ENCODE results near the gene PDCD6IP. TPM values are rescaled to one million over a fixed set of nuclear protein-coding genes. Genes with fewer than 3 reads are reported as not detected.

Gene PDCD6IP
- total and polyA plus RNA-seq, 5 donors = 31.5 to 141 (median 128) TPM

DNA sequence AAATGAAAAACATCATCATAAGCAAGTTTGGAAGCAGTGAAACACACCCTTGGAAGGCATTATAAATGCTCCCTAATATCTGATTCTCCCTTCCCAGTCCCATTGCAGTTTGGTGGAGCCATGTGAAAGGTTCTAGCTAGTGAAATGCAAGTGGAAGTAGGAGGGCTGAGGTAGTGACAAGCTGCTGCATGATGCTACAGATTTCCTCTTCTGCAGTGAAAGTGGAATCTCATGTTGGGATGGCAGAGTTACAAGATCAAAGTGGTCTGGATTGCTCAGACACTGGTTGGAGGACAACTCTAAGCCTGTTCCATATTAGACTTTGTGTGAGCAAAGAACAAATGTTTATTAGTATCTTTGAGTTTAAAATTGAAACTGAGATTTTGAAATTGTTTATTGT, 3.3 kb upstream of the PDCD6IP start:
- Histone ChIP-seq H3K4me1 (ENCODE audit: control insufficient read depth, insufficient read depth, low read length) (peaks cover 3% of the 10 kb centered on the region), H3K27ac (ENCODE audit: low read length) (no peak overlapping the region), H3K27me3 (ENCODE audit: control insufficient read depth, insufficient read depth) (no peaks in the 10 kb centered on the region), H3K4me3 (ENCODE audit: low read length) (no peak overlapping the region), H3K9me3 (ENCODE audit: control insufficient read depth, low read length) (no peaks in the 10 kb centered on the region)
- ATAC-seq (no peak), DNase-seq (no peak)
- intact Hi-C loops (cut with DNase I) = no loop called here

DNA sequence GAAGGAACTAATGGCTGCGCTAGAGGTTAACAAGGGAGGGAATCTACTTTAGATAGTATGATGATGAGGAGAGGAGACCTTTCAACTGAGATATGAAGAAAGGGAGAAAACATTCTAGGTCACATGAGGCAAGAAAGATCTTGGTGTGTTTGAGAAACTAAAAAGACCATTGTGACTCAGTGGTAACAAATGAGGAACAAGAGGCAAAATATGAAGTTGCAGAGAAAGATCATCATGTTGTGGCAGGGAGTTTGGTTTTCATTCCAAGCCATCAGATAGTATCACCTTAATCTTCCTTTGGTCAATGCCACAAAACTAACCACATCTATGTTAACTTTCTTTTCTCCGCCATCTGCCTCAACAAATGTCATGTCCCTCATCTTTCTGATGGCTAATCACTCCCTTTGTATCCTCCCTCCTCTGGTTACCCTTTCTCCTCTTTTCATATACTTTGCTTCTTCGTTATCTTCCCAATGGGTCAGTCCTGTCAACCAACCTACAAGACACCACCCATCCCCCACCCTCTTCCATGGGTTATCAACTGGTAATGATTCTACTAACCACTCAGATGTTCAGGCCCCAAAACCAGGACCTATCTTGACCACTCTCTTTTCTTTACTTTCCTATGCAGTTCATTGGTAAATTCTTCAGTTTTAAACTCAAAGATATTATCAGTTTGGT, 2.4 kb upstream of the PDCD6IP start:
- no peak for DNase-seq
- WGBS = 95% methylated on average over 3 of the region's 3 CpGs
- intact Hi-C loops (cut with DNase I) = no loop called here

DNA sequence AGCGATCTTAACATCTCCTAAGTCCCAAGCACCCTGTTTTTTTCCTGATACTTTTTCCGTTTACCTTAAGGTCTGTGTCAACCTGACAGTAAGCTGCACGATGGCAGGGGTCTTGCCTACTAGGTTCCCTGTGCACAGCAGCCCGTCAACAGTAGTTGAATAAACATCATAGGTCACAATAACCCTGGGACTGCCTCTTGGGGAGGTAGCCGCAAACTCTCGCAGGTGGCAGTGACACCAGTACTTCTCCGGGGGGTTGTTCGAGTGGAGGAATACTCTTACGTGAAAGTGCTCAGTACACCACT, 365 bp upstream of the PDCD6IP start:
- no peaks in the 10 kb centered on the region for H3K9me3 ChIP-seq (ENCODE audit: control insufficient read depth, low read length)
- no peak for ATAC-seq
- WGBS = under 1% methylated on average over 9 of the region's 9 CpGs
- intact Hi-C loops (cut with DNase I) = no loop called here
- peak overlapping the region; percentile 91 for H3K4me3 ChIP-seq (ENCODE audit: low read length)
- H3K4me1 ChIP-seq (ENCODE audit: control insufficient read depth, insufficient read depth, low read length) = peaks cover 5% of the 10 kb centered on the region
- peak overlapping the region; percentile 82 for H3K27ac ChIP-seq (ENCODE audit: low read length)
- DNase-seq = no peak
- H3K27me3 ChIP-seq (ENCODE audit: control insufficient read depth, insufficient read depth) = no peaks in the 10 kb centered on the region

More for the DNA sequence above, 2.4 kb upstream of the PDCD6IP start:
- Histone ChIP-seq H3K27ac (ENCODE audit: low read length) (no peak overlapping the region), H3K4me1 (ENCODE audit: control insufficient read depth, insufficient read depth, low read length) (peaks cover 5% of the 10 kb centered on the region), H3K4me3 (ENCODE audit: low read length) (no peak overlapping the region), H3K27me3 (ENCODE audit: control insufficient read depth, insufficient read depth) (no peaks in the 10 kb centered on the region), H3K9me3 (ENCODE audit: control insufficient read depth, low read length) (no peaks in the 10 kb centered on the region)
- no peak for ATAC-seq

DNA sequence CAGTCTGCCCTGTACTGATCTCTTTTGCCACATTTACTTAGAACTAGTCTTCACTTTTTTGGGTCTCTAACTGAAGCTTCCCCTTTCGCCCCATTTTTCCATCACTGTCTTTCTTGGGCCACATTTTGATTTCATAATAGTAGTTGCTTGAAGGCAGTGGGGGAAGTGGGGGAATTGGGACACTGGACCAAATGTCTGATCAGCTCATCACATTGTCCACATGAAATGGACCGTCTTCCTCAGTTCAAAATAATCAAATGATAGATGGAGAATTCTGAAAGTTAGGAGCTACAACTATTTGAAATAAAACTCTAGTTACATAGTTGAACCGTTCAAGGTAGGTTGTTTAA, 747 bp downstream of the PDCD6IP start:
- WGBS = 14% methylated on average over 3 of the region's 3 CpGs
- H3K4me3 ChIP-seq (ENCODE audit: low read length) = peak overlapping the region; percentile 91
- ATAC-seq = no peak
- no peak for DNase-seq
- intact Hi-C loops (cut with DNase I) = no loop called here
- H3K27me3 ChIP-seq (ENCODE audit: control insufficient read depth, insufficient read depth) = no peaks in the 10 kb centered on the region
- peak overlapping the region; percentile 99 for H3K27ac ChIP-seq (ENCODE audit: low read length)
- H3K9me3 ChIP-seq (ENCODE audit: control insufficient read depth, low read length) = no peaks in the 10 kb centered on the region
- H3K4me1 ChIP-seq (ENCODE audit: control insufficient read depth, insufficient read depth, low read length) = peaks cover 5% of the 10 kb centered on the region

DNA sequence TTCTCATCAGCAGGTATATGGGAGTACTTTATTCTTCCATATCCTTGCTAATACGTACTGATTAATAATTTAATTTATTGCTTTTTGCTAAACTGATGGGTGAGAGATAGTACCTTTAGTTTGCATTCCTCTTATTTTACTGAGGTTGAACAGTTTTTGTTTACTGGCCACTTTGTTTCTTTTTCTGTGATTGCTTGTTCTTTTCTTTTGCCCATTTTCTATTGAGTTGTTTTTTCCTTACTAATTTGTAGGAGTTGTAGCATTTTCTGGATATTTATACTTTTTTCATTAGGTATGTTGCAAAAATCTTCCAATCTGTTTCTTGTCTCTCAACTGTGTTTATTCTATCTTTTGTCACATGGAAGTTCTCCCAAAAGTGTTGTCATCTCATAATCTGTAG, 4.8 kb downstream of the PDCD6IP start:
- 96% methylated on average over 1 of the region's 1 CpG for WGBS
- intact Hi-C loops (cut with DNase I) = no loop called here
- Histone ChIP-seq H3K4me1 (ENCODE audit: control insufficient read depth, insufficient read depth, low read length) (peaks cover 8% of the 10 kb centered on the region), H3K4me3 (ENCODE audit: low read length) (no peak overlapping the region), H3K9me3 (ENCODE audit: control insufficient read depth, low read length) (no peaks in the 10 kb centered on the region), H3K27ac (ENCODE audit: low read length) (no peak overlapping the region), H3K27me3 (ENCODE audit: control insufficient read depth, insufficient read depth) (no peaks in the 10 kb centered on the region)
- ATAC-seq (no peak), DNase-seq (no peak)

DNA sequence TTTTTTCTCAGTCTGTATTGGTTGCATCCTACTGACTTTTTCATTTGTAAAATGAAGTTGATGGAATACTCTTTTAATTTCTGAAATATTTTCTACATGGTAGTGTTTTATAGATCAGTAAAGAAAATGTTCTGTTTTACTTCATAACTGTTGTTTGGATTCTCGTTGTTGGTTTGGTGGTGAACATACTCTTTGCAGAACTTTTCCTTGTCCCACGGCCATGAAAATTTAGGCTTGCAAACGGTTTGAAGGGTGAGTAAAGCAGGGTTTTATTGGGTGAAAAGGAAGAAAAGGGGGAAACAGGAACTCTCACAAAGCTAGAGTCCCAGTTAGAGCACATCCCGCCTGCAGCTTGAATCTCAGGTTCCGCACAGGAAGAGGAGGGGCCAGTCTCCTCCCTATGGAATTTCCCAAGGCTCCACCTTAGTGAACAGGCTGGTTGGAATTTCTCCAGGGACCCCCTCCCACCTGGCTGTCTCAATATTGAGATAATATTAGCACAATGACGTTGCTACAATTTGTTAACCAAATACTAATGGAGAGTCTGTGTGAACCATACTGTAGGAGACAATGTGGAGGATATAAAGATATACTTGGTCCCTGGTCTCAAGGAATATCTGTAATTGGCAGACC, 5.6 kb downstream of the PDCD6IP start:
- intact Hi-C loops (cut with DNase I) = no loop called here
- no peaks in the 10 kb centered on the region for H3K27me3 ChIP-seq (ENCODE audit: control insufficient read depth, insufficient read depth)
- no peak overlapping the region for H3K4me3 ChIP-seq (ENCODE audit: low read length)
- ATAC-seq (no peak), DNase-seq (no peak)
- WGBS = 87% methylated on average over 6 of the region's 6 CpGs
- H3K9me3 ChIP-seq (ENCODE audit: control insufficient read depth, low read length) = no peaks in the 10 kb centered on the region
- H3K4me1 ChIP-seq (ENCODE audit: control insufficient read depth, insufficient read depth, low read length) = peaks cover 8% of the 10 kb centered on the region
- H3K27ac ChIP-seq (ENCODE audit: low read length) = no peak overlapping the region

DNA sequence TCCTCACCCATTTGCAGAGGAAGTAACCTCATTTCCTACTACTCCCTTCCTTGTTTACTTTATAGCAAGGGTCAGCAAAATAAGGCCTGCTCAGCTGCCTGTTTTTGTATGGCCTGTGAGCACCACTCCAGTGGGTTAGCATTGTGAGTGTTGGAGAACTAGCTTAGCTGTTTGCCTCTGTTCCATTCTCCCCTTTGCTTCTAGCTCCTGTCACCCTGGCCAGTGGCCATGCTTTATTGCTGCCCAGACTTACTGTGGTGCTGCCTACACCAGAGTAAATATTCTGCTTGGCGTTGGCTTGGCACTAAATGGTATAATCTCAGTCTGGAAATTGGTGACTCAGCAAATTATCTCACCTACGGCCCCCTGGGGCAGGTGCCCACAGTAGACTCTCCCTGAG, 8.8 kb downstream of the PDCD6IP start:
- intact Hi-C loops (cut with DNase I) = no loop called here
- 58% methylated on average over 2 of the region's 2 CpGs for WGBS
- H3K9me3 ChIP-seq (ENCODE audit: control insufficient read depth, low read length) = no peaks in the 10 kb centered on the region
- H3K27ac ChIP-seq (ENCODE audit: low read length) = peak overlapping the region; percentile 3
- H3K27me3 ChIP-seq (ENCODE audit: control insufficient read depth, insufficient read depth) = no peaks in the 10 kb centered on the region
- DNase-seq (peak in 1 of 3 donors; percentile 65), ATAC-seq (peak; percentile 72 to 80)
- peaks cover 10% of the 10 kb centered on the region for H3K4me1 ChIP-seq (ENCODE audit: control insufficient read depth, insufficient read depth, low read length)
- no peak overlapping the region for H3K4me3 ChIP-seq (ENCODE audit: low read length)

DNA sequence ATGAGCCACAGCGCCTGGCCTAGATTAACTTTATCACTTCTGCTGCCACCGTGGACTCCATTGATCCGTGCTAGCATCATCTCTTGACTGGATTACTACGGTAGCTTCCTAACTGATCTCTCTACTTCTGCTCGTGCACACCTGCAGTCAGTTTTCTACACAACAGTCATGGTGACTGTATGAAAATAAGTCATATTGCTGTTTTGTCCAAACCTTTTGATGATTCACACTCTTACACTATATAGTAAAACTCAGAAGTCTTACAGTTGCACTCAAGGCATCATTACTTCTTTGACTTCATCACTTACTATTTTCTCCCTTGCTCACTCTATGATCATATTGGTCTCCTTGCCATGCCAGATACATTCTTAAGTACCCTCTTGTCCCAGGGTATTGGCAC, 10.1 kb downstream of the PDCD6IP start:
- Histone ChIP-seq H3K4me1 (ENCODE audit: control insufficient read depth, insufficient read depth, low read length) (peaks cover 10% of the 10 kb centered on the region), H3K27ac (ENCODE audit: low read length) (no peak overlapping the region), H3K27me3 (ENCODE audit: control insufficient read depth, insufficient read depth) (no peaks in the 10 kb centered on the region), H3K4me3 (ENCODE audit: low read length) (no peak overlapping the region), H3K9me3 (ENCODE audit: control insufficient read depth, low read length) (no peaks in the 10 kb centered on the region)
- no peak for DNase-seq
- intact Hi-C loops (cut with DNase I) = no loop called here
- 84% methylated on average over 5 of the region's 5 CpGs for WGBS
- ATAC-seq = no peak

DNA sequence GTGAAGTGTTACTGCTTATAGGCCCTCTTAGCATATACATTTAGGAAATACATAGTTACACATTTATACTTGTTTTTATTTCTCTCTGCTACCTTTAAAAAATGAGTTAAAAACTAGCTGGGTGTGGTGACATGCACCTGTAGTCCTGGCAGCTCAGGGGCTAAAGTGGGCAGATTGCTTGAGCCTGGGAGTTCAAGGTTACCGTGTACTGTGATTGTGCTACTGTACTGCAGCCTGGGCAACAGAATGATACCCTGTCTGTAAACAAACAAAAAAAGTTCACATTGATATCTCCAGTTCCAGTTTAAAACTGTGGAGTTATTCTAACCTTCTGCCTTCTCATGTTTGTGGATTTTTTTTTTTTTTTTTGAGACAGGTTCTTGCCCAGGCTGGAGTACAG, 12.1 kb downstream of the PDCD6IP start:
- no peak overlapping the region for H3K27ac ChIP-seq (ENCODE audit: low read length)
- ATAC-seq = peak; percentile 22 to 56
- intact Hi-C loops (cut with DNase I) = no loop called here
- no peak for DNase-seq
- peaks cover 10% of the 10 kb centered on the region for H3K4me1 ChIP-seq (ENCODE audit: control insufficient read depth, insufficient read depth, low read length)
- 67% methylated on average over 1 of the region's 1 CpG for WGBS
- H3K27me3 ChIP-seq (ENCODE audit: control insufficient read depth, insufficient read depth) = no peaks in the 10 kb centered on the region
- no peak overlapping the region for H3K4me3 ChIP-seq (ENCODE audit: low read length)
- H3K9me3 ChIP-seq (ENCODE audit: control insufficient read depth, low read length) = no peaks in the 10 kb centered on the region

DNA sequence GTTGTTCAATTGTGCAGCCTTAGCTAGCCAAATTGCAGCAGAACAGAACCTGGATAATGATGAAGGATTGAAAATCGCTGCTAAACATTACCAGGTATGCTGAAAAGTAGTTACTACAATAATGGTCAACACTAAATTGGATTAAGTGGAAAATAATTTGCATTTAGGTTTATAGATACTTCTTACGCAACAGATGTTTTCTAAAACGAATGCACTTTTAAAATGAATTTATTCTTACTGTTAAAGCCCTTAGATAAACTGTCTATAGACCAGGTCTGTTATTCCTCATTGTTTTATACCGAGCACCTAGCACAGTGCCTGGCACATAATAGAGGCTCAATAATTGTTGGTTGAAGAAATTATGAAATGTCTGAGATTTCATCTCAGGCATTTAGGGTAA, 23.6 kb downstream of the PDCD6IP start:
- WGBS = 96% methylated on average over 4 of the region's 4 CpGs
- DNase-seq = no peak
- H3K4me3 ChIP-seq (ENCODE audit: low read length) = no peak overlapping the region
- H3K27ac ChIP-seq (ENCODE audit: low read length) = no peak overlapping the region
- no peaks in the 10 kb centered on the region for H3K27me3 ChIP-seq (ENCODE audit: control insufficient read depth, insufficient read depth)
- no peak for ATAC-seq
- H3K9me3 ChIP-seq (ENCODE audit: control insufficient read depth, low read length) = no peaks in the 10 kb centered on the region
- intact Hi-C loops (cut with DNase I) = no loop called here
- H3K4me1 ChIP-seq (ENCODE audit: control insufficient read depth, insufficient read depth, low read length) = no peaks in the 10 kb centered on the region

DNA sequence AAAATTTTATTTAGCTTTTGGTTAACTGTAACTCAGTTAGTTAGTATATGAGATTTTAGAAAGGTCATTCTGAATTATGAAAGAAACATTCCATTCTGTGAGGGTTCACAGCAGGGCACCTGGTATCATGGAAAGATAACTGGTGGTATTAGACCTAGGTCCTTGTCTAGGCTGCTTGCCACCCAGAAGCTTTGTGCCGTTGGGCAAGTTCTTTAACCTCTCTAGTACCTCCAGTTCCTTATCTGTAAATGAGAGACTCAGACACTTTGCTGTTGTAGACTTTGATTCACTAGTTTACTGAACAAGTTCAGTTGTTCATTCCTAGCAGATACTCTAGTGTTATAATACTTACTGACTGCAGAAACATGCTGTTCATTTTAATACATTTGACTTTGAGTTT, 25.4 kb downstream of the PDCD6IP start:
- WGBS = 53% methylated on average over 1 of the region's 1 CpG
- Histone ChIP-seq H3K27me3 (ENCODE audit: control insufficient read depth, insufficient read depth) (no peaks in the 10 kb centered on the region), H3K4me3 (ENCODE audit: low read length) (no peak overlapping the region), H3K27ac (ENCODE audit: low read length) (no peak overlapping the region), H3K4me1 (ENCODE audit: control insufficient read depth, insufficient read depth, low read length) (no peaks in the 10 kb centered on the region), H3K9me3 (ENCODE audit: control insufficient read depth, low read length) (no peaks in the 10 kb centered on the region)
- intact Hi-C loops (cut with DNase I) = no loop called here
- no peak for ATAC-seq
- no peak for DNase-seq

DNA sequence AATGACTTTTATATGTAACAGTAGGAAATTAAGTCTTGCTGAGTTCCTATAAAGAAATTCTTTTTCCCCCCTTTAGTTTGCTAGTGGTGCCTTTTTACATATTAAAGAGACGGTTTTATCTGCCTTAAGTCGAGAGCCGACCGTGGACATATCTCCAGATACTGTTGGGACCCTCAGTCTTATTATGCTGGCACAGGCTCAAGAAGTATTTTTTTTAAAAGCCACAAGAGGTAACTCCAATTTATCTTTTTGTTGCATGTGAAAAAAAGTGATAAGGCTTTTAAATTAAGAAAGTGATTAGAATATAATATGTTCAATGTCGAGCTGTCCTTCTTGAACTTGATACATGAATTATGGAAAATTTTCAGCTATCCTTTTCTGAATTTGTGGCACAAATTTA, 26.7 kb downstream of the PDCD6IP start:
- ATAC-seq (no peak), DNase-seq (no peak)
- H3K4me1 ChIP-seq (ENCODE audit: control insufficient read depth, insufficient read depth, low read length) = no peaks in the 10 kb centered on the region
- intact Hi-C loops (cut with DNase I) = no loop called here
- no peak overlapping the region for H3K4me3 ChIP-seq (ENCODE audit: low read length)
- H3K27me3 ChIP-seq (ENCODE audit: control insufficient read depth, insufficient read depth) = no peaks in the 10 kb centered on the region
- 66% methylated on average over 5 of the region's 5 CpGs for WGBS
- no peak overlapping the region for H3K27ac ChIP-seq (ENCODE audit: low read length)
- H3K9me3 ChIP-seq (ENCODE audit: control insufficient read depth, low read length) = no peaks in the 10 kb centered on the region
